Retinal pigment epithelial cell (primary cell): ENCODE measurements around the gene ATF3.

Experiments
- DNase-seq: peaks from one replicate; pipeline ENCODE4 v3.0.0-alpha.2; 2010; ENCODE audit warnings: low read depth
- H3K4me3 ChIP-seq: 2 replicates; pipeline ENCODE4 v1.5.1; 2011; ENCODE audit warnings: mild to moderate bottlenecking, low read length, control low read depth, moderate library complexity
- TF ChIP-seq, protein P1 (sequence below): conservative IDR thresholded peaks from 2 replicates; pipeline ENCODE4 v1.5.1; 2011; ENCODE audit warnings: low read depth, low read length, control low read depth, inconsistent platforms

Gene ATF3

DNA sequence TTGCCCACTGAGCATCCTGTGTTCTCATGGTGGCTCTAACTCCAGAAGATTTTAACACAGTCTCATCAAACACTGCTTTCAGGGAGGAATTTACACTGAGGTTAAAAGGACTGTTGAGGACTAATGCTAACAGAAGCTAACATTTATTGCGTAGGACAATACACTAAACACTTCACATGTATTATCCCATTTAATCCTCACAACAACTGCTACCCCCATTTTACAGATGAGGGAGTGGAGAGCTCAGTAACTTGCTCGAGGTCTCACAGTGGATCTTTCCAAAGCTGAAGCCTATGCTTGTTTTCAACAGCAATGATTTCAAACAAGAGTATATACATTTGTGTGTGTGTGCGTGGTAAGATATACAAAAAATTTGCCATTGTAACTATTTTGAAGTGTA is 13.9 kb downstream of the ATF3 start:
- no peak overlapping the region for H3K4me3 ChIP-seq
- DNase-seq: no peak
- TF ChIP-seq, protein P1, sequence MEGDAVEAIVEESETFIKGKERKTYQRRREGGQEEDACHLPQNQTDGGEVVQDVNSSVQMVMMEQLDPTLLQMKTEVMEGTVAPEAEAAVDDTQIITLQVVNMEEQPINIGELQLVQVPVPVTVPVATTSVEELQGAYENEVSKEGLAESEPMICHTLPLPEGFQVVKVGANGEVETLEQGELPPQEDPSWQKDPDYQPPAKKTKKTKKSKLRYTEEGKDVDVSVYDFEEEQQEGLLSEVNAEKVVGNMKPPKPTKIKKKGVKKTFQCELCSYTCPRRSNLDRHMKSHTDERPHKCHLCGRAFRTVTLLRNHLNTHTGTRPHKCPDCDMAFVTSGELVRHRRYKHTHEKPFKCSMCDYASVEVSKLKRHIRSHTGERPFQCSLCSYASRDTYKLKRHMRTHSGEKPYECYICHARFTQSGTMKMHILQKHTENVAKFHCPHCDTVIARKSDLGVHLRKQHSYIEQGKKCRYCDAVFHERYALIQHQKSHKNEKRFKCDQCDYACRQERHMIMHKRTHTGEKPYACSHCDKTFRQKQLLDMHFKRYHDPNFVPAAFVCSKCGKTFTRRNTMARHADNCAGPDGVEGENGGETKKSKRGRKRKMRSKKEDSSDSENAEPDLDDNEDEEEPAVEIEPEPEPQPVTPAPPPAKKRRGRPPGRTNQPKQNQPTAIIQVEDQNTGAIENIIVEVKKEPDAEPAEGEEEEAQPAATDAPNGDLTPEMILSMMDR: no peak

DNA sequence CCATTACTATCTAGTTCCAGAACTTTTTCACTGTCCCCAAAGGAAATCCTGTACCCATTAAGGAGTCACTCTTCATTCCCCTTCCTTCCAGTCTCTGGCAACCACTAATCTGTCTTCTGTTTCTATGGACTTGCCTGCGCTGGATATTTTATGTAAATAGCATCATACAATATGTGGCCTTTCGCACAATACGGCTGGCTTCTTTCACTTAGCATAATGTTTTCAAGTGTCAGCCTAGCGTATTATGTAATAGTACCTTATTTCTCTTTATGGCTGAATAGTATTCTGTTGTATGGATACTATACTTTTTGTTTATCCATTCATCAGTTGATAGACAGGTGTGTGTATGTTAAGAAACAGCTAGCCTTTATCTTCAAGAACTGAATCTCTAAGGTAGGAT is 14.3 kb downstream of the ATF3 start:
- no peak for DNase-seq
- TF ChIP-seq, protein P1: no peak
- no peak overlapping the region for H3K4me3 ChIP-seq

DNA sequence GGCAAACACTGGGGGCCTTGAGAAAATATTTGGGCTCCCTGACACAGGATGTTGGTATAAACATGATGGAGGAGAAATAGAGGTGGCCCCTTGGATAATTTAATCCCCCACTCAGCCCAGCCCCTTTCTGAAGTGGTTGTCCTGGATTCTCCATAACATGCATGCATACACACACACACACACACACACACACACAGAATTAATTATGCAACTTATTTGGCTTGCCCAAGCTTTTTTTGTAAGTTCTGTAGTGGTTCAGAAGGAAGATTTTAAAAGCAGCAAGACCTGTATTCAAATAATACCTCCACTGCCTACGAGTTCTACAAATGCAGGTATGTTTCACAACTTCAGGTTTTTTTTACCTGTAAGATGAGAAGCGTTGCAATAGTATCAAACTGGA is 15.0 kb downstream of the ATF3 start:
- TF ChIP-seq, protein P1: no peak
- no peak for DNase-seq
- H3K4me3 ChIP-seq: no peak overlapping the region

DNA sequence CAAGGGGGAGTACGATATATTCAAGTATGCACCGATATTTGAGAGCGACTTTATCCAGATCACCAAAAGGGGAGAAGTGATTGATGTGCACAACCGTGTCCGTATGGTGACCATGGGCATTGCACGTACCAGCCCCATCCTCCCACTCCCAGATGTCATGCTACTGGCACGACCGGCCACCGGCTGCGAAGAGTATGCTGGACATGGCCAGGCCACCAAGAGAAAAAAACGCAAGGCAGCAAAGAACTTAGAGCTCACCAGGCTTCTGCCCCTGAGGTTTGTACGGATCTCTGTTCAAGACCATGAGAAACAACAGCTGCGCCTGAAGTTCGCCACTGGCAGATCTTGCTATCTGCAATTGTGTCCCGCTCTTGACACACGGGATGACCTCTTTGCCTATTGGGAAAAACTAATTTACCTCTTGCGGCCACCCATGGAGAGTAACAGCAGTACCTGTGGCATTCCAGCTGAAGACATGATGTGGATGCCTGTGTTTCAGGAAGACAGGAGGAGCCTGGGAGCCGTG is 16.5 kb downstream of the ATF3 start:
- TF ChIP-seq, protein P1: no peak
- no peak overlapping the region for H3K4me3 ChIP-seq
- DNase-seq: no peak

DNA sequence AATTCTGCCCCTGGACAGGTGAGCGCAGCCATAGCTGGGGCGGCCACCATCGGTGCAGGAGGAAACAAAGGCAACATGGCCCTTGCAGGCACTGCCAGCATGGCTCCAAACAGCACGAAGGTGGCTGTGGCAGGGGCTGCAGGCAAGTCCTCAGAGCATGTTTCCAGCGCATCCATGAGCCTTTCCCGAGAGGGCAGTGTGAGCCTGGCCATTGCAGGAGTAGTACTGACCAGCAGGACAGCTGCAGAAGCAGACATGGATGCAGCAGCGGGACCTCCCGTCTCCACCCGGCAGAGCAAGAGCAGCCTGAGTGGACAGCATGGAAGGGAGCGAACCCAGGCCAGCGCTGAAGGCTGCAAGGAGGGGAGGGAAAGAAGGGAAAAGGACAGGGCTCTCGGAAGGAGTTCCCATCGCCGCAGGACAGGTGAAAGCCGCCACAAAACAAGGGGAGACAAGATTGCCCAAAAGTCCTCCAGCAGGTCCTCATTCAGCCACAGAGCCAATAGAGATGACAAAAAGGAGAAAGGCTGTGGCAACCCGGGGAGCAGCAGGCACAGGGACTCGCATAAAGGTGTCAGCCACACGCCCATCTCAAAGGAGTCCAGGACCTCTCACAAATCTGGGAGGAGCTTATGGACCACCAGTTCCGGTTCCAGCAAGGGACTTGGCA is 17.4 kb downstream of the ATF3 start:
- no peak overlapping the region for H3K4me3 ChIP-seq
- DNase-seq: no peak
- TF ChIP-seq, protein P1: no peak

DNA sequence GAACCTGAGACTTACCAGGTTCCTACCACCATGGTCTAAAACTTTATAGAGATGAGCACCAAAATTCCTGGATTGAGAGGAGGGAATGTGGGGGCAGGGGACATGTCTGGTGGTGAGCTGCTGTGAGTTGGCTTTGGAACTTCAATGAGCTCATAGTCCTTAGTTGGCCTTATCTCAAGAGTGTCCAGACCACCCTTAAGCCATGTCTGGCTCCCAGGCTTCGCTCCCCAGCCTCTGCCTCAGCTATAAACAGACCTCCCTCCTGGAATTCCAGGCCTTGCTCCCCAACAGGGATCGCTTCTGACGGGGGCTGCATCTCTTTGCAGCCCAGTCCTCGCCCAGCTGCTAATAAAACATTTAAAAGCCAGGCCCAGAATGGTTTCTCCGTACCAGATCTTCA is 19.5 kb downstream of the ATF3 start:
- DNase-seq: no peak
- H3K4me3 ChIP-seq: no peak overlapping the region
- TF ChIP-seq, protein P1: no peak

DNA sequence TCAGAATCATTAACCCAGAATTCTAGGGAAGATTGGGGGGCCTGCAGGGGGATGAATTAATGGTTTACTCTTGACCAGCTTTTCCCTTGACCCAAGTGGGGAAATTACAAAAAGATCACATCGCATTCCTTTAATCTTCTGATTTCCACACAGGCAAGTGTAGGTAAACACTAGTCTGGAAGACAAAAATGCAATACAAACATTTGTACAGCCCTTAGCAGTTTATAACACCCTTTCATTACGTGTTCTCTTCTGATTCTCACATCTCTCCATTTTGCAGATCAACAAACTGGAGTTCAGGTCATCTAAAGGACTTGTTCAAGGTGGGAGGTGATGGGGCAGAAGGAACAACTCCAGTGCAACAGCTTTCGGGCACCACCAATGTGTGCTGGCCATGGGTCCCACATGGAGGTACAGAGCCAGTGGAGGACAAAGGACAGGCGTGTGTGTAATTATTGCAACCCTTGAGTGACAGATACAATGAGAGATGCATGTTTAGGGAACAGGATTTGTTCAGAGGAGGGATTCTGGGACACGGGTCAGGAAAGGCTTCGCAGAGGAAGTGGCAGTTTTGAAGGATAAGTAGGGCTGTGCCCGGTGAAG is 20.4 kb downstream of the ATF3 start:
- no peak for DNase-seq
- TF ChIP-seq, protein P1: no peak

More for the DNA sequence above, 20.4 kb downstream of the ATF3 start:
- H3K4me3 ChIP-seq: no peak overlapping the region
